ENCODE measurements around the gene EEF1AKMT4. TPM values are rescaled to one million over a fixed set of nuclear protein-coding genes. Genes with fewer than 3 reads are reported as not detected.
"Not testable (repeated sequence)": the region's sequence is repeated elsewhere in the genome, so short reads cannot be mapped to it uniquely, and the experiment has no call there.

EEF1AKMT4 gene
- total RNA-seq, 1 donor, result 5.6 TPM

DNA sequence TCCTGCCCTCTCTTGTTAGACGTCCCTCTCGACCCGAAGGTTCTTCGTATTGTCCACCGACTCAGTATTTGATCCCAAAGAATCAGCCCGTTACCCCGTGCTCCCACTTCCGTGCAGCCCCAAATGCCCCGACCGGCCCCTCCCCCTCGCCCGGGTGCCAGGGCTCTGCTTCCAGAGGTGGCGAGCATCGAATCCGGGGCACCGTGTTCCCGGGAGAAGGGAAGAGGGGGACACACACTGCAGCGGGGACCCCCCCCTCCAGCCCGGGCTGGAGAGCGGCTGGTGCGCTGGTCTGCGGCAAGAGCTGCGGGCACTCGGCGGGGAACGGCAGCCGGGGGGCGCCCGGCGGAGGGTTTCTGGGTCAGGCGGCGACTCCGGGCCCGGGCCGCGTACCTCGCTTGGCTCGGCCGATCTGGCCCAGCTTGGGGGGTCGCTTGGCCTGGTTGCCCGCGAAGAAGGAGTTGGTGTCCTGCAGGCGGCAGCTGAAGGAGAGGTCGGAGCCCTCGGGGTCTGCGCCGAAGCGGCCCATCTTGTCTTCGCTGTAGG lies 11.3 kb downstream of the EEF1AKMT4 start:
- H3K4me3 ChIP-seq (ENCODE audit: low read depth, low read length), result peak overlapping the region; percentile 44
- TF ChIP-seq, protein P1, sequence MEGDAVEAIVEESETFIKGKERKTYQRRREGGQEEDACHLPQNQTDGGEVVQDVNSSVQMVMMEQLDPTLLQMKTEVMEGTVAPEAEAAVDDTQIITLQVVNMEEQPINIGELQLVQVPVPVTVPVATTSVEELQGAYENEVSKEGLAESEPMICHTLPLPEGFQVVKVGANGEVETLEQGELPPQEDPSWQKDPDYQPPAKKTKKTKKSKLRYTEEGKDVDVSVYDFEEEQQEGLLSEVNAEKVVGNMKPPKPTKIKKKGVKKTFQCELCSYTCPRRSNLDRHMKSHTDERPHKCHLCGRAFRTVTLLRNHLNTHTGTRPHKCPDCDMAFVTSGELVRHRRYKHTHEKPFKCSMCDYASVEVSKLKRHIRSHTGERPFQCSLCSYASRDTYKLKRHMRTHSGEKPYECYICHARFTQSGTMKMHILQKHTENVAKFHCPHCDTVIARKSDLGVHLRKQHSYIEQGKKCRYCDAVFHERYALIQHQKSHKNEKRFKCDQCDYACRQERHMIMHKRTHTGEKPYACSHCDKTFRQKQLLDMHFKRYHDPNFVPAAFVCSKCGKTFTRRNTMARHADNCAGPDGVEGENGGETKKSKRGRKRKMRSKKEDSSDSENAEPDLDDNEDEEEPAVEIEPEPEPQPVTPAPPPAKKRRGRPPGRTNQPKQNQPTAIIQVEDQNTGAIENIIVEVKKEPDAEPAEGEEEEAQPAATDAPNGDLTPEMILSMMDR (IDR thresholded peaks at IDR 0.05; ENCODE audit: insufficient read depth, low read depth, low read length), result no peak
- DNase-seq (ENCODE audit: low read depth), result no peak

DNA sequence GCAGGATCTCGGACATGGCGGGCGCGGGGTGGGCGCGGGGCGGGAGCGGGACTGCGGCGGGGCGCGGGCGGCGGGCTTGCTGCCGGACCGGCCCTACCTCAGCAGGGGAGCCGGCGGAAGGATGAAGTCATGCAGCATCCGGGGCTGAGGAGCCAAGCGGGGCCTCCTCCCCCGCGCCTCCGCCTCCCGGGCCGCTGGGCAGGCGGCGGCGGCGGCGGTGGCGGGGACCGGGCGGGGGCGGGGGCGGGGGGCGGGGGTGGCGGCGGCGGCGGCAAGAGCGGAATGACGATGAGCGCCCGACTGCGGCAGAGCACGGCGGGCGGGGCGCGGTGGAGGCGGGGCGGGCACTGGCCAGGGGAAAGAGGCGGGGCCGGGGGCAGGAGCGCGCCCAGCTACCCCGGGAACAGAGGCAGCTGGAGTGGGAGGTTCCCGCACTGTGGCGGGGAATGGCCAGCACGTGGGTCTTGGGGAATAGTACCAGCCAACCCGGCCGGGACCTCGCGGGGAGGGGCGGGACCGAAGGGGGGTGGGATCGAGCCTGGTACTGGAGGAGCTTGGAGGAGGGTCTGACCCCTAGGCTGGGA lies 11.9 kb downstream of the EEF1AKMT4 start, which contains the start of gene CAMK2N2:
Gene CAMK2N2, minus strand, starts transcription at position 284 of the 584 bp plus-strand sequence. Its CDS starts 268 bp downstream, at position 16.
- peak within 1 kb of the TSS; percentile 50 for H3K4me3 ChIP-seq (ENCODE audit: low read depth, low read length)
- TF ChIP-seq, protein P1 (IDR thresholded peaks at IDR 0.05; ENCODE audit: insufficient read depth, low read depth, low read length), result no peak
- peak; percentile 47 for DNase-seq (ENCODE audit: low read depth)

DNA sequence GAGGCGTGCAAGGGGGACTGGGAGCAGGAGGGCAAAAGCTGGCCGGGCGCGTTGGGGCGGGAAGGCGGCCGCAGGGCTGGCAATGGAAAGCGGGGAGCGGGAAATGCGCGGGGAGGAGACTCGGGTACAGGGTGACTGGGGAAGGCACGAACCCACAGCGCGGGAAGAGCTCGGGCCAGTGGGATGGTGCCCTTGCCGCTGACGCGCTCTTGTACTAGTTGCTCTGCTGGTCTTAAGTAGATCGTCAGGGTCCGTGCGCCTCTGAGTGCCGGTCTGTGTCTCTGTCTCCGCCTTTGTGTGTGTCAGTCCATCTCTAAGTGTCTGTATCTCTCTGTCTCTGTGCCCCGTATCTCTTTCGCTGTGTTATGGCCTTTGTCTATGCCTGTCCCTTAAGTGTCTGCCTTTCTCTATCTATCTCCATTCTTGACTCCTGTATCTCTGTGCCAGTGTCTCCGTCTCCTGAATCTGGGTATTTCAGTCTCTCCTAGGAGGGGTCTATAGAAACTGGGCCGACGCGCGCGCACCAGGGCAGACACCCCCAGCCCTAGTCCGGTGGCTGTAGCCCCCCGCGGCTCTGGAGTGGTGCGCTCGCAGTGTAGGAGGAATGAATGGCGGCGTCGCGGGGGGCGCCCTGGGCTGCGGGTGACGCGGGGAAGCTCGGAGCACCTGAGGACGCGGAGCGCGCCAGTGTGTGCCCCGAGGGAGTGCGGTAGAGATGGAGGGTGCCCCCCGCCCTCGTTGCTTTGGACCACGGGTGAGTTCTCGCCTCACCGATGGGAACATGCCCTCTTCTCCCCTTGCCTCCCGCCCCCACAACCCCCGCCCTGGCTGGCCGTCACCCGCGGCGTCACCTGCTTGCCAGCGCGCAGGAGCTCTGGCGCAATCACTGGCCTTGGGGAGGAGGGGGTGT lies 12.6 kb downstream of the EEF1AKMT4 start:
- TF ChIP-seq, protein P1 (IDR thresholded peaks at IDR 0.05; ENCODE audit: insufficient read depth, low read depth, low read length), result no peak
- DNase-seq (ENCODE audit: low read depth), result peak; percentile 31
- H3K4me3 ChIP-seq (ENCODE audit: low read depth, low read length), result peak overlapping the region; percentile 50

DNA sequence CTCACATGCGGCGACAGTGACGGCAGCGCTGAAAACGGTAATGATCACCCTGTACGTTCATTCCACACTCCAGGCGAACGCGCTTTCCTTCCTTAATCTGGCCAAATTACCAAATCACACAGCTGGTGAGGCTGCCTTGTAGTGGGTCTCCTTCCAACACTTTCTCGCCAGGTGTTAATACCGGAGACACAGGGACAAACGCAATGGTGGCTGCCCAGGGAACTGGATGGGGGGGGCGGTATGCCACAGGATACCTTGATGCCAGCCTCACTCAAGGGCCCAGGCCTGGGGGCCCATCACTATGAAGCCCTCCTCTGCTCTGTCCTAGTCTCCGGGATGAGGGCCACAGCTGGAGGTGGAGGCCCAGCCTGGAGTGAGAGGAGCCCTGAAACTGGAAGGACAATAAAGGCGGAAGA lies 13.3 kb downstream of the EEF1AKMT4 start:
- TF ChIP-seq, protein P1 (IDR thresholded peaks at IDR 0.05; ENCODE audit: insufficient read depth, low read depth, low read length), result no peak
- DNase-seq (ENCODE audit: low read depth), result peak; percentile 7
- H3K4me3 ChIP-seq (ENCODE audit: low read depth, low read length), result no peak overlapping the region

DNA sequence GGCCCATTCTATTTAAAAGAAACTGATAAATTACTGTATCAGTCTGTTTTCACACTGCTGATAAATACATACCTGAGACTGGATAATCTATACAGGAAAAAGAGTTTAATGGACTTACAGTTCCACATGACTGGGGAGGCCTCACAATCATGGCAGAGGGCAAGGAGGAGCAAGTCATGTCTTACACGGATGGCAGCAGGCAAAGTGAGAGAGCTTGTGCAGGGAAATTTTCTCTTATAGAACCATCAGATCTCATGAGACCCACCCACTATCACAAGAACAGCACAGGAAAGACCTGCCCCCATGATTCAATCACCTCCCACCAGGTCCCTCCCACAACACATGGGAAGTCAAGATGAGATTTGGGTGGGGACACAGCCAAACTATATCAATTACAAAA lies 17.8 kb downstream of the EEF1AKMT4 start:
- not testable (repeated sequence) for H3K4me3 ChIP-seq (ENCODE audit: low read depth, low read length); DNase-seq (ENCODE audit: low read depth)

DNA sequence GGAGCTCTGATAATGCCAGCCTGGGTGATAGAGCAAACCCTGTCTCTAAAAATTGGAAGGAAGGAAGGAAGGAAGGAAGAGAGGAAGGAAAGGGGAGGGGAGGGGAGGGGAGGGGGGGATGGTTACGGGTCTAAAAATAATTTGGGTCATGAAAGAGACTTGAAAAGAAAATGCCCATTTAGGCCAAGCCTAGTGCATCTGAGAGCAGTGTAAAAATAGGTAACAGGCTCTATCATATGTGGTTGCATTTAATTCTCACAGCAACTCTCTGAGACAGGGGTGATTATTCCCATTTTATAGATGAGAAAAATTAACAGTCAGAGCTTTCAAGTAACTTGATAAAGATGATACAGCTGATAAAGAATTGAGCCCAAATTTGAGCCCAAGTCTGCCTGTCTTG lies 22.8 kb downstream of the EEF1AKMT4 start:
- TF ChIP-seq, protein P1 (IDR thresholded peaks at IDR 0.05; ENCODE audit: insufficient read depth, low read depth, low read length), result no peak
- no peak for DNase-seq (ENCODE audit: low read depth)
- no peak overlapping the region for H3K4me3 ChIP-seq (ENCODE audit: low read depth, low read length)

DNA sequence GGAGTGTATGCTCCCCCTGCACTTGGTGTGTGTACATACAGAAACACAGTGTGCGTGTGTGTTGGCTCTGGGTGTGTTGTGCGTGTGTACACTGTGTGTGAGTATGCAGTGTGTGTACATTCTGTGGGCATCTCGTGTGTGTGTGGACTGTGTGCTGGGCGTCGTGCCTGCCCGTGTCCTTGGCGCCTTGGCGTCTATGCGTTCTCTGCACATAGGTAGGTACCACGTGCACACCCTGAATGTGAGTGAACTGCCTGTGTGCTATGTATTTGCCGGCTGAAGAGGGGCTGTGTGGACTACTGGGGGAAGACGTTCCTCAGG lies 25.9 kb downstream of the EEF1AKMT4 start:
- DNase-seq (ENCODE audit: low read depth), result no peak
- TF ChIP-seq, protein P1 (IDR thresholded peaks at IDR 0.05; ENCODE audit: insufficient read depth, low read depth, low read length), result no peak
- H3K4me3 ChIP-seq (ENCODE audit: low read depth, low read length), result no peak overlapping the region
